Skeletal muscle satellite cell (primary cell): ENCODE measurements around the gene MRPL48.

ENCODE experiments used
- H3K27me3 ChIP-seq: 2 replicates; pipeline ENCODE4 v1.7.0; 2013; ENCODE audit warnings: low read length; ENCODE audit not compliant: control insufficient read depth, insufficient read depth
- H3K36me3 ChIP-seq: 2 replicates; pipeline ENCODE4 v1.7.0; 2013; ENCODE audit warnings: mild to moderate bottlenecking, control low read depth, low read length; ENCODE audit not compliant: insufficient read depth
- H3K4me1 ChIP-seq: 2 replicates; pipeline ENCODE4 v1.7.0; 2013; ENCODE audit warnings: low read length; ENCODE audit not compliant: control insufficient read depth, insufficient read depth
- H3K4me2 ChIP-seq: 2 replicates; pipeline ENCODE4 v1.7.0; 2013; ENCODE audit warnings: mild to moderate bottlenecking, low read length
- H3K4me3 ChIP-seq: 2 replicates; pipeline ENCODE4 v1.7.0; 2013; ENCODE audit warnings: low read length
- H3K9ac ChIP-seq: 2 replicates; pipeline ENCODE4 v1.7.0; 2013; ENCODE audit warnings: mild to moderate bottlenecking, low read depth, low read length, moderate library complexity
- H3K9me3 ChIP-seq: replicated peaks from 2 replicates; pipeline ENCODE4 v1.7.0; 2013; ENCODE audit warnings: mild to moderate bottlenecking, control low read depth, low read length

The MRPL48 gene

GRCh38 chr11:73902303-73902702, 114.6 kb downstream of the MRPL48 start:
- Histone ChIP-seq H3K4me2 (no peak overlapping the region), H3K4me3 (no peak overlapping the region), H3K9me3 (no peaks in the 10 kb centered on the region), H3K4me1 (no peaks in the 10 kb centered on the region), H3K9ac (no peak overlapping the region), H3K36me3 (peaks cover 21% of the 10 kb centered on the region), H3K27me3 (no peaks in the 10 kb centered on the region)

DNA sequence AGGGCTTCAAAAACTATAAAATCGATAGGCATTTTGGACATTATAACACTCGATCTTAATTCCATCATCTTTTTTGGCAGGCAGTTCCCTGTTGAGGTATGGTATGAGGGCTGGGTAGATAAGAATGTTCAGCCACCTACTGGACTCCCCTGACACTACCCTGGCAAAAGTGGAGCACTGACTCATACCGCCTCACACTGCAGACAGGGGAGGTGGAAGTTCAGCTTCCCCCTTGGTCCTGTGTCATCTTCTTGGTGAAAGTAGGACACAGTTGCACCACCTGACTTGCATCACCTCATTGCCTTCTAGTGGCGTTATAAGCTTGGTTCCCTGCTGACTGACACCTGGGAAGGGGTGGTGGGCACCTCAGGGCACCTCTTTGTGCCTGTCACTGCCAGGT, 119.5 kb downstream of the MRPL48 start:
- Histone ChIP-seq H3K4me3 (no peak overlapping the region), H3K36me3 (peaks cover 19% of the 10 kb centered on the region), H3K27me3 (no peaks in the 10 kb centered on the region), H3K4me1 (no peaks in the 10 kb centered on the region), H3K9me3 (no peaks in the 10 kb centered on the region), H3K9ac (no peak overlapping the region), H3K4me2 (no peak overlapping the region)

GRCh38 chr11:73912026-73912425, 124.4 kb downstream of the MRPL48 start:
- no peak overlapping the region for H3K4me3 ChIP-seq

DNA sequence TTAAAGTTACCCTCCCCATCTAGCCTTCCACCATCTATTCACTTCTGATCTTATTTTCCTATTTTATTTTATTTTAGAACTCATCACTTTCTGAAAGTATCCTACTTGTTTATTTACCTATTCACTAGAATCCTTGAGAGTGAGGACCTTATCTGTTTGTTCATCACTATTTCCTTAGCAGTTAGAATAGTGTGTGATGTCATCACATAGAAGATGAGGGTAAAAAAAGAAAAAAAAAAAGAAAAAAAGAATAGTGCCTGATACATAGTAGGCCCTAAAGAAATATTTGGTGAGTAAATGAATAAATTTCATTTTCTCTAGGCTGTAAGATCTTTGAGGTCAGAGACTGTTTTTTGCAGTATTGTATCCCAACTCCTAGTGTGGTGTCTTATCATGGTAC, 125.8 kb downstream of the MRPL48 start:
- Histone ChIP-seq H3K4me1 (no peaks in the 10 kb centered on the region), H3K27me3 (no peaks in the 10 kb centered on the region), H3K4me2 (no peak overlapping the region), H3K9me3 (no peaks in the 10 kb centered on the region), H3K36me3 (peaks cover 28% of the 10 kb centered on the region), H3K9ac (no peak overlapping the region), H3K4me3 (no peak overlapping the region)

More at GRCh38 chr11:73912026-73912425, 124.4 kb downstream of the MRPL48 start:
- H3K36me3 ChIP-seq: peaks cover 27% of the 10 kb centered on the region
- H3K9me3 ChIP-seq: no peaks in the 10 kb centered on the region
- no peaks in the 10 kb centered on the region for H3K4me1 ChIP-seq
- H3K27me3 ChIP-seq: no peaks in the 10 kb centered on the region
- H3K4me2 ChIP-seq: no peak overlapping the region
- H3K9ac ChIP-seq: no peak overlapping the region

- Histone ChIP-seq H3K4me2 (no peak overlapping the region), H3K4me1 (no peaks in the 10 kb centered on the region), H3K36me3 (peaks cover 33% of the 10 kb centered on the region), H3K4me3 (no peak overlapping the region), H3K27me3 (no peaks in the 10 kb centered on the region), H3K9ac (no peak overlapping the region), H3K9me3 (no peaks in the 10 kb centered on the region)
Measured at GRCh38 chr11:73914284-73914683, 126.6 kb downstream of the MRPL48 start.
